ENCODE data around the gene HOXB2. TPM values are rescaled to one million over a fixed set of nuclear protein-coding genes. Genes with fewer than 3 reads are reported as not detected.

The HOXB2 gene
- total and polyA plus RNA-seq, 2 of the 8 experiments (the other 6 are each of a cell fraction or from before 2014, with no cell fraction given): not detected

DNA sequence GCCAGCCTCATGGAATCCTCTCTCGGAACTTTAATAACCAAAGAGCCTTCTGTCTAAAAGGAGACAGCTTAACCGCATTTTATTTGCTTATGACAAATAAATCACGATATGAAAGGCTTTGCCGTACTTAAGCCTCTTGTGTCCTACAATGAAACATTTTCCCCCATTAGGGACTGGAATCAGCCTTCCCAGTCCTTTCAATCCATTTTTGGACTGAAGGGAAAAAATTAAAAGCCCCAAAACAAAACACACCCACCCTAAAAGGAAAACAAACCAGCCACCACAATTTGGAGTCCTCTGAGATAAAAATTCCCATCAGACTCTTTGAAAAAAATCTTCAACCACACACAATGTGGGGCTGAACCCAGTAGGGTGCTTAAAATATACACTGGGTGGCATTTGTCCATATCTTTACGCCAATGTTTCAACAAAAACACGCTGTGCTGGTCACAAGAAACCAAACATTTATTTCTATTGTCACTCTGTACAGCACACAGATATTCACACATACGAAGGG, 30.2 kb upstream of the HOXB2 start:
- Histone ChIP-seq H3K23me2 (ENCODE audit: low read depth, low read length) (no peaks in the 10 kb centered on the region), H4K8ac (ENCODE audit: extremely low read depth, insufficient read depth, low read length) (no peak overlapping the region), H2BK20ac (ENCODE audit: low read length) (no peak overlapping the region), H3K18ac (ENCODE audit: extremely low read depth, low read length) (no peak overlapping the region), H3K23ac (ENCODE audit: insufficient read length) (no peak overlapping the region), H2BK15ac (ENCODE audit: low read length) (no peak overlapping the region), H3K79me2 (ENCODE audit: control insufficient read depth in 1 of 2, insufficient read depth in 2 of 2, low read length in 2 of 2) (no peaks in the 10 kb centered on the region), H4K5ac (ENCODE audit: insufficient read length, low read depth, low read length) (no peak overlapping the region), H3K56ac (replicated peaks; ENCODE audit: insufficient read length, low read depth, low read length) (no peak overlapping the region), H3K4me2 (ENCODE audit: insufficient read depth in 1 of 2, low read depth in 2 of 2, low read length in 2 of 2) (no peak overlapping the region), H3K36me3 (ENCODE audit: control insufficient read depth in 2 of 4, insufficient read depth in 4 of 4, low read length in 3 of 4) (no peaks in the 10 kb centered on the region; a peak in 1 of 8 replicates), H3K79me1 (ENCODE audit: low read depth, low read length) (no peaks in the 10 kb centered on the region), H2BK5ac (ENCODE audit: low read depth, low read length) (no peak overlapping the region), H3K27ac (ENCODE audit: low read depth, low read length) (no peak overlapping the region), H4K20me1 (replicated peaks in 1 of 2; ENCODE audit: control insufficient read depth in 1 of 2, insufficient read depth in 2 of 2, low read length in 2 of 2) (peaks cover 18 to 44% of the 10 kb centered on the region in 2 experiments), H2BK12ac (ENCODE audit: low read depth, low read length) (no peak overlapping the region), H2AFZ (ENCODE audit: low read length) (no peak overlapping the region), H3K4ac (replicated peaks; ENCODE audit: insufficient read length, low read depth, low read length) (no peak overlapping the region), H3K4me3 (ENCODE audit: extremely low read depth in 1 of 4, insufficient read depth in 2 of 4, low read depth in 3 of 4, low read length in 4 of 4) (no peak overlapping the region), H4K91ac (replicated peaks; ENCODE audit: insufficient read length, low read length) (no peak overlapping the region), H3K14ac (ENCODE audit: insufficient read length) (no peak overlapping the region), H2BK120ac (replicated peaks; ENCODE audit: low read depth, low read length) (no peak overlapping the region), H3K9ac (replicated peaks in 1 of 4; ENCODE audit: extremely low read depth in 1 of 4, low read depth in 3 of 4, low read length in 3 of 4) (no peak overlapping the region), H3K4me1 (replicated peaks in 1 of 4; ENCODE audit: control insufficient read depth in 3 of 4, insufficient read depth in 4 of 4, low read length in 3 of 4) (peaks cover 0 to 9% (median 3%) of the 10 kb centered on the region in 4 experiments; a peak in 4 of 7 replicates), H3K9me3 (ENCODE audit: insufficient read depth in 2 of 2, low read depth in 1 of 2, low read length in 1 of 2) (no peaks in the 10 kb centered on the region), H2AK5ac (ENCODE audit: low read depth, low read length) (no peak overlapping the region), H3K27me3 (replicated peaks in 1 of 4; ENCODE audit: control insufficient read depth in 3 of 4, extremely low read depth in 1 of 4, insufficient read depth in 3 of 4, low read length in 3 of 4) (peaks cover 99 to 100% (median 100%) of the 10 kb centered on the region in 4 experiments)
- DNase-seq (ENCODE audit: low read depth in 1 of 2, low spot score in 2 of 2) (no peak), FAIRE-seq (no peak)
- ChIA-PET CTCF (ENCODE audit: partially characterized antibody) (interaction anchor here (0.7 to 1.4 kb wide), 7 partner anchors 11 to 254 kb away, joined by 3 to 4 read pairs (median 3); no protein-coding TSS in a partner anchor), POLR2A (ENCODE audit: partially characterized antibody) (no interaction called here)
- 24% methylated on average over 7 of the region's 7 CpGs; no CpG with 5 or more reads in 1 of the 2 experiments for WGBS, 2 experiments (ENCODE audit: extremely low coverage in 1 of 2, insufficient coverage in 1 of 2, insufficient read length in 1 of 2, insufficient replicate concordance in 2 of 2, low coverage in 1 of 2, low lambda C conversion rate in 2 of 2, missing lambda C conversion rate in 1 of 2)
- no peak for TF ChIP-seq KDM5A (IDR thresholded peaks at IDR 0.05; ENCODE audit: low read length)
- TF ChIP-seq HDAC6 (IDR thresholded peaks at IDR 0.05; ENCODE audit: low read depth, low read length): no peak
- no peak for TF ChIP-seq SP2 (IDR thresholded peaks at IDR 0.05; ENCODE audit: low read length)
- TF ChIP-seq CHD1 (IDR thresholded peaks at IDR 0.05; ENCODE audit: low read depth, low read length): no peak
- TF ChIP-seq TAF7 (optimal IDR thresholded peaks at IDR 0.05; ENCODE audit: borderline replicate concordance, low read depth, low read length): no peak
- no peak for TF ChIP-seq BCL11A (IDR thresholded peaks at IDR 0.05; ENCODE audit: low read depth in 2 of 2, low read length in 2 of 2)
- no peak for TF ChIP-seq JUN (IDR thresholded peaks at IDR 0.05; ENCODE audit: low read depth, low read length)
- TF ChIP-seq HDAC2 (IDR thresholded peaks at IDR 0.05; ENCODE audit: borderline replicate concordance in 1 of 2, low read depth in 2 of 2, low read length in 2 of 2): no peak
- TF ChIP-seq EZH2 (IDR thresholded peaks at IDR 0.05; ENCODE audit: low read depth, low read length, severe bottlenecking): no peak
- TF ChIP-seq RFX5 (IDR thresholded peaks at IDR 0.05; ENCODE audit: borderline replicate concordance, low read depth, low read length): no peak
- TF ChIP-seq TAF1 (IDR thresholded peaks at IDR 0.05; ENCODE audit: low read depth, low read length): no peak
- TF ChIP-seq CREB1 (IDR thresholded peaks at IDR 0.05): no peak
- no peak for TF ChIP-seq SP1 (IDR thresholded peaks at IDR 0.05; ENCODE audit: low read depth, low read length)
- TF ChIP-seq MAFK (IDR thresholded peaks at IDR 0.05; ENCODE audit: low read depth, low read length): no peak
- no peak for TF ChIP-seq CEBPB (IDR thresholded peaks at IDR 0.05; ENCODE audit: low read depth, low read length)
